ENCODE measurements around the gene CRP. TPM values are rescaled to one million over a fixed set of nuclear protein-coding genes. Genes with fewer than 3 reads are reported as not detected.

Gene CRP, protein sequence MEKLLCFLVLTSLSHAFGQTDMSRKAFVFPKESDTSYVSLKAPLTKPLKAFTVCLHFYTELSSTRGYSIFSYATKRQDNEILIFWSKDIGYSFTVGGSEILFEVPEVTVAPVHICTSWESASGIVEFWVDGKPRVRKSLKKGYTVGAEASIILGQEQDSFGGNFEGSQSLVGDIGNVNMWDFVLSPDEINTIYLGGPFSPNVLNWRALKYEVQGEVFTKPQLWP
- total RNA-seq (not detected), polyA plus RNA-seq (under 1 TPM in 1 of 3 donors, not detected in 2; 0.10 TPM)
- long read RNA-seq, donor 1 = 0 reads
- long read RNA-seq, donor 2 = 0 reads
- long read RNA-seq, donor 3 = 0 reads
- long read RNA-seq, donor 4 = 0 reads
- long read RNA-seq, donor 5 = 0 reads
- long read RNA-seq, donor 6 = 0 reads
- long read RNA-seq, donor 7 = 0 reads
- long read RNA-seq, donor 8 = 0 reads
- long read RNA-seq, donor 9 = 0 reads
- long read RNA-seq, donor 10 = 0 reads

DNA sequence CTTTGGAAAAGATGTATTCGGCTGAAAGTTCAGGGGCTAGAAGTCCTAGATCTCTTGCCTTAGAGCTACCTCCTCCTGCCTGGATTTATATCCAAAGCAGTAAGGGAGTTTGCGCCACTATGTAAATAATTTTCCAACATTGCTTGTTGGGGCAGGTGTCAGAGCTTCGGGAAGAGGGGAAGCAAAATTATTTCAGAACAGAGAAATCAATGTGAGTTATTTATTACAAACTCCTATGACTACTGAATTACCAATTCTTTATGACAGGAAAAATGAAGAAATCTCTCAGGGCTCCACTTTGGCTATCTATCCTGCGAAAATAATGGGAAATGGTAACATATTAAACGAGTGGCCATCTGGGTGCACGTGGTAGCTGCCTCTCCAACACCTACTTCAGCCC lies at the start of gene CRP:
CRP (minus strand) TSS at position 61 of the 400 bp plus-strand sequence. CDS start 104 bp downstream, outside the sequence.
- intact Hi-C loops (cut with DNase I; ENCODE audit: low total_unique reads) = no loop called here
- Histone ChIP-seq H3K4me1 (no peaks in the 10 kb centered on the region), H3K9me3 (peaks cover 4 to 27% (median 13%) of the 10 kb centered on the region in 4 donors), H3K27ac (no peak within 1 kb of the TSS), H3K27me3 (no peaks in the 10 kb centered on the region), H3K4me3 (no peak within 1 kb of the TSS), H3K36me3 (no peaks in the 10 kb centered on the region)
- DNase-seq = no peak
- whole genome bisulfite sequencing, 5 donors = 74 to 82% (median 80%) methylated on average over 6 of the region's 6 CpGs
- TF ChIP-seq, protein P1, sequence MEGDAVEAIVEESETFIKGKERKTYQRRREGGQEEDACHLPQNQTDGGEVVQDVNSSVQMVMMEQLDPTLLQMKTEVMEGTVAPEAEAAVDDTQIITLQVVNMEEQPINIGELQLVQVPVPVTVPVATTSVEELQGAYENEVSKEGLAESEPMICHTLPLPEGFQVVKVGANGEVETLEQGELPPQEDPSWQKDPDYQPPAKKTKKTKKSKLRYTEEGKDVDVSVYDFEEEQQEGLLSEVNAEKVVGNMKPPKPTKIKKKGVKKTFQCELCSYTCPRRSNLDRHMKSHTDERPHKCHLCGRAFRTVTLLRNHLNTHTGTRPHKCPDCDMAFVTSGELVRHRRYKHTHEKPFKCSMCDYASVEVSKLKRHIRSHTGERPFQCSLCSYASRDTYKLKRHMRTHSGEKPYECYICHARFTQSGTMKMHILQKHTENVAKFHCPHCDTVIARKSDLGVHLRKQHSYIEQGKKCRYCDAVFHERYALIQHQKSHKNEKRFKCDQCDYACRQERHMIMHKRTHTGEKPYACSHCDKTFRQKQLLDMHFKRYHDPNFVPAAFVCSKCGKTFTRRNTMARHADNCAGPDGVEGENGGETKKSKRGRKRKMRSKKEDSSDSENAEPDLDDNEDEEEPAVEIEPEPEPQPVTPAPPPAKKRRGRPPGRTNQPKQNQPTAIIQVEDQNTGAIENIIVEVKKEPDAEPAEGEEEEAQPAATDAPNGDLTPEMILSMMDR (IDR thresholded peaks at IDR 0.05) = no peak
- TF ChIP-seq POLR2A (IDR thresholded peaks at IDR 0.05) (no peak), EP300 (IDR thresholded peaks at IDR 0.05) (no peak), POLR2AphosphoS5 (IDR thresholded peaks at IDR 0.05) (no peak)

DNA sequence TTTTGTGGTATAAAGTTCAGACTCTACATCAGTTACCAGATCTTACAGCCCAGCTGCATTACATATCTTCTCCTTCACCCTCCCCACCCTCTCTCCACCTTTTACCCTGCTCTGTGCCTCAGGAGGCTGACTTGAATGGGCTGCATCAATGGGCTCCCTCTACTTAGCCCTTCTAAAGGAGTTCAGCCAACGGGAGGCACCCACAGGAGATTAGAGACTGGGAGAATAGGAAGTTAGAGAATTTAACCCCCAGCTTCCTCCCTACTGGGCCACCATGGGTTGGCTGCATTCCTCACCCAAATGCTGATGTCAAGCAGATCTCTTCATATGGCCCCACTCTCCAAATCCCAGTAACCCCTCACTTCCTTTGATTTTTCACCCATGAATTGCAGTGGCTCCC lies 49.3 kb upstream of the CRP start:
- WGBS, 5 donors = 12 to 33% (median 25%) methylated on average over 1 of the region's 1 CpG
- no peak for DNase-seq

DNA sequence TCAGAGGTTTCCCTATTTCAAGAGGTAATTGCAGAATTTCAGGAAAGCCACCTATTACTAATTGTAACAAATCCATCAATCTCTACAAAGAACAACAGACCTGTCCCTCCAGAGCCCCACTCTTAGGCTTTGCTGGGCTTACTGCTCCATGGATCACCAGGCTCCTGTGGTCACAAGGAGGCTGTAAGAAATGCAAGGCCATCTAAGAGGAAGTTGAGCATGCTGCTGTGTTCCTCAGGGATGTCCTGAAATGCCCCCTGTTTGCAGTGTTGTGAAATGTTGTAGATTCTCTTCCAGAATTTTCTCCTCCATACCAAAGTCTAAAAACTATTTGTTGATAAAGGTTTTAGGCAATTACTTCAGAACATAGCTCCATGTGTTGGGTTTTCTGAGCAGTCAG lies 42.0 kb upstream of the CRP start:
- H3K27me3 ChIP-seq = no peaks in the 10 kb centered on the region
- DNase-seq = no peak
- no peak overlapping the region for H3K4me3 ChIP-seq
- TF ChIP-seq POLR2AphosphoS5 (IDR thresholded peaks at IDR 0.05) = no peak
- TF ChIP-seq POLR2A (IDR thresholded peaks at IDR 0.05) = no peak
- TF ChIP-seq, protein P1 (IDR thresholded peaks at IDR 0.05) = no peak
- no peak for TF ChIP-seq EP300 (IDR thresholded peaks at IDR 0.05)
- no peak overlapping the region for H3K27ac ChIP-seq
- no peaks in the 10 kb centered on the region for H3K36me3 ChIP-seq
- intact Hi-C loops (cut with DNase I; ENCODE audit: low total_unique reads) = no loop called here
- no peaks in the 10 kb centered on the region for H3K4me1 ChIP-seq
- H3K9me3 ChIP-seq = no peaks in the 10 kb centered on the region

More for the DNA sequence above, 49.3 kb upstream of the CRP start:
- TF ChIP-seq, protein P1 (IDR thresholded peaks at IDR 0.05) = no peak
- TF ChIP-seq EP300 (IDR thresholded peaks at IDR 0.05) = no peak
- intact Hi-C loops (cut with DNase I; ENCODE audit: low total_unique reads) = no loop called here
- Histone ChIP-seq H3K27ac (no peak overlapping the region), H3K4me3 (no peak overlapping the region), H3K27me3 (peaks cover 0 to 4% (median 0%) of the 10 kb centered on the region in 3 donors), H3K9me3 (no peaks in the 10 kb centered on the region), H3K36me3 (no peaks in the 10 kb centered on the region), H3K4me1 (no peaks in the 10 kb centered on the region)

DNA sequence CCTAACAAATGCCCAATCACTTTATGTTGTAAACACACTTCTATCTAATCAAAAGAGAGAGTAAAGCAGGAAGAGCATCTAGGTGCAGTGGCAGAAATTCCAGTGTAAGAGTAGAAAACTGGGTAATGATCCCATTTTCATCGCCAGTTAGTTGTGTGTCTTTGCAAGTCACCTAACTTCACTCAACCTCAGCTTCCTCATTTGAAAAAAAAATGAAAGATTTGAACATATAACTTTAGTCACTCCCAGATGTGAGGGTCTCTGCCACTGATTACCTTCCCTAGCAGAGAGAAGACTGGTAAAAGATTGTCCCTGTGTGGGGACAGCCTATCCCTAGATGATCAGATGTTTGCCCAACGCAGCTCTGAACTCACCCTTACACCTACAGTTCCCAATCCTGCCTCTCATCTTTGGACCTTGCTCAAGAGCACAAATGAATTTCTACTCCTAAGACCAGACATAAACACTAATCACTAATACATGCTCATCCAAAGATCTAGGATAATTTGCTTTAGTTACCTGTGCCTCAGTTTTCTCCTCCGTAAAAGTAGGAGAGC lies 41.1 kb upstream of the CRP start:
- 71 to 79% (median 76%) methylated on average over 3 of the region's 3 CpGs for WGBS, 5 donors

More for the DNA sequence above, 41.1 kb upstream of the CRP start:
- Histone ChIP-seq H3K27me3 (no peaks in the 10 kb centered on the region), H3K27ac (no peak overlapping the region), H3K36me3 (no peaks in the 10 kb centered on the region), H3K9me3 (no peaks in the 10 kb centered on the region), H3K4me1 (no peaks in the 10 kb centered on the region), H3K4me3 (no peak overlapping the region)
- intact Hi-C loops (cut with DNase I; ENCODE audit: low total_unique reads) = no loop called here
- no peak for DNase-seq
- TF ChIP-seq, protein P1 (IDR thresholded peaks at IDR 0.05) = no peak
- no peak for TF ChIP-seq POLR2A (IDR thresholded peaks at IDR 0.05)
- TF ChIP-seq POLR2AphosphoS5 (IDR thresholded peaks at IDR 0.05) = no peak
- no peak for TF ChIP-seq EP300 (IDR thresholded peaks at IDR 0.05)
